DOHH2 (cell line): Measurements from ENCODE around the gene TEX29.

Source experiments
- H3F3A ChIP-seq: fragments of 200-600 bp; sonication (generic), shearing (Covaris generic); 2 replicates; pipeline ENCODE4 v1.6.0; 2016; ENCODE audit warnings: antibody characterized with exemption, mild to moderate bottlenecking; ENCODE audit not compliant: control insufficient read depth, insufficient read depth
- H3K27ac ChIP-seq: fragments of 200-600 bp; sonication (generic); 2 replicates; pipeline ENCODE4 v1.5.1; 2014; ENCODE audit warnings: low read depth, mild to moderate bottlenecking, low read length, moderate library complexity
- H3K27me3 ChIP-seq: fragments of 200-600 bp; sonication (generic); 2 replicates; pipeline ENCODE4 v1.6.1; 2014; ENCODE audit warnings: mild to moderate bottlenecking, low read length, mixed read lengths; ENCODE audit not compliant: control insufficient read depth
- H3K36me3 ChIP-seq: fragments of 200-600 bp; sonication (generic); 2 replicates; pipeline ENCODE4 v1.6.1; 2014; ENCODE audit warnings: mild to moderate bottlenecking, low read length, moderate library complexity, mixed read lengths; ENCODE audit not compliant: control insufficient read depth
- H3K4me1 ChIP-seq: fragments of 200-600 bp; sonication (generic); 2 replicates; pipeline ENCODE4 v1.6.1; 2014; ENCODE audit warnings: mild to moderate bottlenecking, low read length, mixed read lengths; ENCODE audit not compliant: control insufficient read depth
- H3K4me2 ChIP-seq: fragments of 200-600 bp; sonication (generic); 2 replicates; pipeline ENCODE4 v1.6.0; 2014; ENCODE audit warnings: mild to moderate bottlenecking, low read length, moderate library complexity
- H3K4me3 ChIP-seq: fragments of 200-600 bp; sonication (generic); 2 replicates; pipeline ENCODE4 v1.5.1; 2014; ENCODE audit warnings: mild to moderate bottlenecking, low read length, mixed read lengths
- H3K79me2 ChIP-seq: fragments of 200-600 bp; sonication (generic); 2 replicates; pipeline ENCODE4 v1.6.1; 2014; ENCODE audit warnings: mild to moderate bottlenecking, low read length, mixed read lengths; ENCODE audit not compliant: control insufficient read depth
- H3K9me2 ChIP-seq: fragments of 200-600 bp; sonication (generic); replicated peaks from 2 replicates; pipeline ENCODE4 v1.6.1; 2014; ENCODE audit warnings: mild to moderate bottlenecking, low read length, mixed read lengths; ENCODE audit not compliant: control insufficient read depth
- H3K9me3 ChIP-seq: fragments of 200-600 bp; sonication (generic); 2 replicates; pipeline ENCODE4 v1.6.1; 2014; ENCODE audit warnings: antibody characterized with exemption, low read length, mixed read lengths; ENCODE audit not compliant: control insufficient read depth, insufficient read depth
- H4K20me1 ChIP-seq: fragments of 200-600 bp; sonication (generic); 2 replicates; pipeline ENCODE4 v1.6.0; 2014; ENCODE audit warnings: low read depth, mild to moderate bottlenecking, antibody characterized with exemption, low read length, moderate library complexity; ENCODE audit not compliant: control insufficient read depth, insufficient read depth
- CTCF ChIP-seq: fragments of 200-600 bp; sonication (generic); IDR thresholded peaks from one replicate; pipeline ENCODE4 v1.5.1; 2014; ENCODE audit warnings: antibody characterized with exemption, mild to moderate bottlenecking, low read depth, low read length; ENCODE audit not compliant: poor library complexity, severe bottlenecking
- EZH2phosphoT487 ChIP-seq: fragments of 200-600 bp; sonication (generic); IDR thresholded peaks from 2 replicates; pipeline ENCODE4 v1.6.1; 2017; ENCODE audit warnings: borderline replicate concordance, mild to moderate bottlenecking, antibody characterized with exemption, low read length, moderate library complexity, mixed read lengths

Gene TEX29

GRCh38 chr13:111342721-111343120 lies 22.3 kb downstream of the TEX29 start:
- H3K9me2 ChIP-seq = no peaks in the 10 kb centered on the region
- no peak for TF ChIP-seq CTCF
- TF ChIP-seq EZH2phosphoT487 = no peak
- no peaks in the 10 kb centered on the region for H4K20me1 ChIP-seq
- no peaks in the 10 kb centered on the region for H3F3A ChIP-seq
- no peak overlapping the region for H3K4me3 ChIP-seq
- no peaks in the 10 kb centered on the region for H3K79me2 ChIP-seq
- no peaks in the 10 kb centered on the region; the same call in 1 of the 2 replicates for H3K9me3 ChIP-seq
- no peaks in the 10 kb centered on the region for H3K27me3 ChIP-seq
- no peak overlapping the region for H3K4me2 ChIP-seq
- no peaks in the 10 kb centered on the region for H3K4me1 ChIP-seq
- no peak overlapping the region for H3K27ac ChIP-seq
- H3K36me3 ChIP-seq = no peaks in the 10 kb centered on the region

GRCh38 chr13:111343186-111343805 lies 22.9 kb downstream of the TEX29 start:
- H3K27me3 ChIP-seq = no peaks in the 10 kb centered on the region
- H3K36me3 ChIP-seq = no peaks in the 10 kb centered on the region
- no peak for TF ChIP-seq CTCF
- TF ChIP-seq EZH2phosphoT487 = no peak
- H3K4me1 ChIP-seq = no peaks in the 10 kb centered on the region
- no peak overlapping the region for H3K4me3 ChIP-seq
- no peaks in the 10 kb centered on the region for H3K79me2 ChIP-seq
- H3K4me2 ChIP-seq = no peak overlapping the region
- H4K20me1 ChIP-seq = no peaks in the 10 kb centered on the region
- no peaks in the 10 kb centered on the region; the same call in 1 of the 2 replicates for H3K9me3 ChIP-seq
- H3K9me2 ChIP-seq = no peaks in the 10 kb centered on the region
- no peak overlapping the region for H3K27ac ChIP-seq
- H3F3A ChIP-seq = no peaks in the 10 kb centered on the region

GRCh38 chr13:111344471-111345191 lies 24.2 kb downstream of the TEX29 start:
- Histone ChIP-seq H3K79me2 (no peaks in the 10 kb centered on the region), H3K4me1 (no peaks in the 10 kb centered on the region), H3K4me2 (no peak overlapping the region), H4K20me1 (no peaks in the 10 kb centered on the region), H3K27ac (no peak overlapping the region), H3K36me3 (no peaks in the 10 kb centered on the region), H3K27me3 (no peaks in the 10 kb centered on the region), H3K4me3 (no peak overlapping the region), H3K9me2 (no peaks in the 10 kb centered on the region), H3F3A (no peaks in the 10 kb centered on the region), H3K9me3 (no peaks in the 10 kb centered on the region)
- no peak for TF ChIP-seq EZH2phosphoT487
- no peak for TF ChIP-seq CTCF
